Activated CD4-positive, alpha-beta memory T cell treated with anti-CD3 and anti-CD28 coated beads, Interleukin-2, amount 10 ng/mL, durations not matched to agents 7 days and 5 days (primary cell): Measurements from ENCODE around the gene MRAS. TPM values are rescaled to one million over a fixed set of nuclear protein-coding genes. Genes with fewer than 3 reads are reported as not detected.

ENCODE experiments used
- CTCF ChIA-PET: fragments of 350-600 bp; sonication (Branson Sonifier 250); formaldehyde crosslinking; loops from one replicate; lab custom pipeline; 2021; ENCODE audit warnings: antibody characterized with exemption, inconsistent platforms; lab: Charles Lee
- POLR2A ChIA-PET: fragments of 350-600 bp; sonication (Branson Sonifier 250); formaldehyde crosslinking; loops from one replicate; lab custom pipeline; 2021; ENCODE audit warnings: antibody characterized with exemption; lab: Charles Lee
- DNase-seq: peaks from one replicate; pipeline ENCODE4 v3.0.0-alpha.2; 2020
- H3K27ac Mint-ChIP-seq: one replicate; pipeline ENCODE4 v1.8.0; 2021; ENCODE audit warnings: mild to moderate bottlenecking, mixed read lengths
- H3K27me3 Mint-ChIP-seq: one replicate; pipeline ENCODE4 v1.8.0; 2021; ENCODE audit warnings: mixed read lengths
- H3K36me3 Mint-ChIP-seq: one replicate; pipeline ENCODE4 v1.8.0; 2021; ENCODE audit warnings: low read depth, mixed read lengths
- H3K4me1 Mint-ChIP-seq: one replicate; pipeline ENCODE4 v1.8.0; 2021; ENCODE audit warnings: mixed read lengths
- H3K4me3 Mint-ChIP-seq: one replicate; pipeline ENCODE4 v1.8.0; 2021; ENCODE audit warnings: mild to moderate bottlenecking, mixed read lengths
- H3K9me3 Mint-ChIP-seq: one replicate; pipeline ENCODE4 v1.8.0; 2021; ENCODE audit warnings: mixed read lengths
- total RNA-seq, 2 experiments: library from RNA; stranded (reverse); gene quantifications; one replicate each; pipeline ENCODE4 v1.2.3, GENCODE V29; 2021

The MRAS gene
- total RNA-seq, 2 experiments from 2014 or later: not detected

- DNase-seq: no peak
- Mint-ChIP-seq H3K36me3 (no peaks in the 10 kb centered on the region), H3K9me3 (no peaks in the 10 kb centered on the region), H3K27ac (no peak overlapping the region), H3K4me3 (no peak overlapping the region), H3K27me3 (peaks cover 4% of the 10 kb centered on the region), H3K4me1 (no peaks in the 10 kb centered on the region)
- POLR2A ChIA-PET: no interaction called here
- CTCF ChIA-PET: interaction anchor here (0.6 kb wide), 1 partner anchor 551 kb away, joined by 3 read pairs; no protein-coding TSS in a partner anchor
Observed at GRCh38 chr3:138394156-138394555, 45.8 kb downstream of the MRAS start.

- no peak for DNase-seq
- H3K4me3 Mint-ChIP-seq: no peak overlapping the region
- no peaks in the 10 kb centered on the region for H3K9me3 Mint-ChIP-seq
- ChIA-PET CTCF (no interaction called here), POLR2A (no interaction called here)
- H3K27ac Mint-ChIP-seq: no peak overlapping the region
- H3K27me3 Mint-ChIP-seq: peaks cover 4% of the 10 kb centered on the region
- no peaks in the 10 kb centered on the region for H3K36me3 Mint-ChIP-seq
- no peaks in the 10 kb centered on the region for H3K4me1 Mint-ChIP-seq
Observed at GRCh38 chr3:138394686-138395085, 46.3 kb downstream of the MRAS start.

DNA sequence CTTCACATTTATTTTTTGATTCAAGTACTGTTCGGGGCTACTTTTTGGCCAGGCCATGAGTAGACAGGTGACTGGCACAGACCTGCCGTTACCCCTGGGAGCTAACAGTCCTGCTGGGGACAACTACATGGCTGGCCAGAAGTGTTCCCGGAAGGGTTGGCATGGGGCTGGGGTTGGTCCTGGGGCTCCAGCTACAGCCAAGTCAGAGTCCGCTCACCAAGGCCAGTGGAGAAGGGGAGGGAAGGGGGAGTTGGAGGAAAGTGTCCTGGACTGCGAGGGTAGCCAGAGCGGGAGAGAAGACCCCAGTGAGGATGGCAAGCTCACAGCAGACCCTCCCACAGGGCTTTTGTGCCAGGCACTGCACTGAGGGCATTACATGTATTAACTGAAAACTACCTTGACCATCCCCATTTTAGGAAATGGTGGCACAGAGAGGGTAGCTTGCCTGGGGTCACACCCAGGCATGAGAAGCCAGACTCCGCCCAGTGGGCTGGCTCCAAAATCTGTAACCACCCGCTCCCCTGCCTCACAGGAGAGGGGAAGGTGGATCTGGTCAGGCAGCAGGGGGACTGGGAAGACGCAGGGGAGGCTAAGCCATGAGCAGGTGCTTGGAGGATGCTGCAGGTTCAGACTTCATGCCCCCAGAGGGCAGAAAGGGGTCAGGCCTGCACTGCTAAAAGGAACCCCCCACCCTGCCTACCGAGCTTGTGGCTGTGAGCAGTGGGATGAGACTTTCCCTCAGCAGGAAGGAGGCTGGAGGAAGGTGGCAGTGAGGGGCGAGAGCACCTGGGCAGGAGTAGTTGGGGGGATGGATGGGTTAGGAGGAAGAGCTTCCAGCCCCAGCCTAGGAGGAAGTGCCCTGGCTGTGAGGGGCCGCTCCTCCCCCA is 47.7 kb downstream of the MRAS start:
- no peak for DNase-seq
- Mint-ChIP-seq H3K27me3 (peaks cover 4% of the 10 kb centered on the region), H3K27ac (no peak overlapping the region), H3K36me3 (no peaks in the 10 kb centered on the region), H3K4me1 (no peaks in the 10 kb centered on the region), H3K4me3 (no peak overlapping the region), H3K9me3 (no peaks in the 10 kb centered on the region)
- CTCF ChIA-PET: interaction anchor here (2.7 kb wide), 1 partner anchor 21 kb away, joined by 7 read pairs; no protein-coding TSS in a partner anchor
- POLR2A ChIA-PET: no interaction called here

DNA sequence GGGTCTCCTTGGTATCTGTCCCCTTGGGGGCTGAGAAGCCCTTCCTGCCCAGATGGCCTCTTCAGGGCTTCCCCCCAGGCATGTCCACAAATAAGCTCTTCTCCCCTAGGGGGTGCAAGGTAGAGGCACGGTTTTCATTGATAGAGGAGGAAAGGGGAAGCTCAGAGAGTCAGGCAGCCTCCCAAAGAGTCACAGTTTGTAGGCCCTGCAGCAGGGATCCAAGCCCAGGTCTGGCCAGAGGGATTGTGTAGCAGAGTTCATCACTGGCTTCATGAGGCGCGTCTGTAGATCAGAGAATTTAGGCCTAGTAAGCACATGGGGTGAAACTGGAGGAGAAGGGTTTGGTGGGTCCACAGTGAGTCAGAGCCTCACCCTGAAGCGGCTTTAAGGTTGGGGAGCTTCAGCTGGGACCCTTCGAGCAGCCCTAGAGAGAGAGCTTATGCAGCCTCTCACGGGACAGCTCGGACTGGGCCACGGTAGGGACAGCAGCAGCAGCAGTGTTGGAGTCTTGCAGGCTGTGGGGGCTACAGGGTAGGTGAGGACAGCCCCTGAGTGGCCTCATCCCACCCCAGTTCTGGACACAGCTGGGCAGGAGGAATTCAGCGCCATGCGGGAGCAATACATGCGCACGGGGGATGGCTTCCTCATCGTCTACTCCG is 48.5 kb downstream of the MRAS start:
- no peak overlapping the region for H3K27ac Mint-ChIP-seq
- ChIA-PET CTCF (interaction anchor here (0.5 to 2.7 kb wide), 2 partner anchors 21 to 134 kb away, joined by 3 to 7 read pairs; no protein-coding TSS in a partner anchor), POLR2A (no interaction called here)

GRCh38 chr3:138397983-138398382 is 49.6 kb downstream of the MRAS start:
- Mint-ChIP-seq H3K4me3 (no peak overlapping the region), H3K9me3 (no peaks in the 10 kb centered on the region), H3K36me3 (no peaks in the 10 kb centered on the region), H3K4me1 (no peaks in the 10 kb centered on the region), H3K27me3 (peaks cover 3% of the 10 kb centered on the region), H3K27ac (no peak overlapping the region)
- ChIA-PET CTCF (interaction anchor here (0.7 to 2.7 kb wide), 2 partner anchors 19 to 21 kb away, joined by 3 to 7 read pairs; no protein-coding TSS in a partner anchor), POLR2A (no interaction called here)
- no peak for DNase-seq

More for the DNA sequence above, 48.5 kb downstream of the MRAS start:
- no peak overlapping the region for H3K4me3 Mint-ChIP-seq
- H3K9me3 Mint-ChIP-seq: no peaks in the 10 kb centered on the region
- no peak for DNase-seq
- H3K4me1 Mint-ChIP-seq: no peaks in the 10 kb centered on the region
- H3K36me3 Mint-ChIP-seq: no peaks in the 10 kb centered on the region
- peaks cover 4% of the 10 kb centered on the region for H3K27me3 Mint-ChIP-seq

DNA sequence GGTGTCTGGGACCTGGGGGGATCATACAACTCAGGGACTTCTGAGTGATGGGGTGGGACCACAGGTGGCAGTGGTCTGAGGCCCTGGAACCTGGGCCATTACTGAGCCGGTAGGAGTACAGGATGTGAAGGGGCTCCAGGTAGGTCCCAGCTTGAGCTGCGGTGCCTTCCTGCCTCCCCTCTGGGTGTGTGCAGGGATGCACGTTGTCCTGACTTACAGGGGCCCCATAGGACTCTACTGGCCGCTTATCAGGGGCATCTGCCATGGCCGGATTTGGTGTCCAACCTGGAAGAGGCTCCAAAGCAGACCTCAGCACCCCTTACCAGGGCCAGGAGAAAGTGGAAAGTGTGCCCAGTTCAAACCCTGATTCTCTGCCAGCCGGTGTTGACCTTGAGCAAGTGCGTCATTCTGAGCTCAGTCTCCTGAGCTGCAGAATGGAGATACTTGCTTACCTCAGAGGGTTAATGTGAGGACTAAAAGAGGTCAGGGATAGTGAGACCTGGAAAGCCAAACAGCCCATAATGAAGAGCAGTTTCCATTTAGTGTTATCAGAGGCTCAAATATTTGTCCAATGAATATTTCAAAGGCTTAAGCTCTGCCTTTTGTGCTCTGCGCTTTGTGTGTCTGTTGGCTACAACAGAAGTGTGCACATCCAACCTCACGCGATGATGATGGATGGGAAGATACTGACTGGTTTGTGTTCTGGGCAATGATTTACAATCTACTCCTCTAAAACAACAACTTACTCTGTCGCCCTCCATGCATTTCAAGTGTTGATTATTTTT is 50.6 kb downstream of the MRAS start:
- DNase-seq: no peak
- no peaks in the 10 kb centered on the region for H3K36me3 Mint-ChIP-seq
- H3K27me3 Mint-ChIP-seq: peaks cover 4% of the 10 kb centered on the region
- CTCF ChIA-PET: interaction anchor here (0.9 kb wide), 1 partner anchor 19 kb away, joined by 3 read pairs; no protein-coding TSS in a partner anchor
- no peaks in the 10 kb centered on the region for H3K4me1 Mint-ChIP-seq
- POLR2A ChIA-PET: interaction anchor here (0.5 kb wide), 1 partner anchor 1529 kb away, joined by 3 read pairs; no protein-coding TSS in a partner anchor
- H3K27ac Mint-ChIP-seq: no peak overlapping the region
- no peak overlapping the region for H3K4me3 Mint-ChIP-seq
- no peaks in the 10 kb centered on the region for H3K9me3 Mint-ChIP-seq

GRCh38 chr3:138399766-138400165 is 51.4 kb downstream of the MRAS start:
- CTCF ChIA-PET: interaction anchor here (0.9 kb wide), 1 partner anchor 79 kb away, joined by 3 read pairs; no protein-coding TSS in a partner anchor

DNA sequence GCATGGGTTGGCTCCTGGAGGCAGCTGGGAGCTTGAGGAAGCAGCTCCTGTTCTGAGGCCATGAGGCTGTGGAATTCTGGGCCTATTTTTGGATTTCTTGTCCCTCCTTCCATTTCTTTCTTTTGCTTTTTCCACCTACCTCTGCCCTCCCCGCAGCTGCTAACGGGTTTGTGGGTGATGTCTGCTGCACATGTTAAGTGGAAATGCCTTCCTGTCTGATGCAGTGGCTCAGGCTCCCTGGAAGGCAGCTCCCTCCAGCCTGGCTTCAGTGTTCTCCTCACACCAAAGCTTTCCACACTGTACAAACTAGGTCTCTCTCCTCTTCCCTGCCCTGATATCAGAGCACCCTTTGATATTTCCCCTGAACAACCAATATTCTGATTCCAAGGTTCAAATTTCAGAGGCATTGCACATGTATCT is 52.3 kb downstream of the MRAS start:
- H3K27me3 Mint-ChIP-seq: peaks cover 10% of the 10 kb centered on the region
- H3K9me3 Mint-ChIP-seq: no peaks in the 10 kb centered on the region
- H3K4me3 Mint-ChIP-seq: no peak overlapping the region
- H3K36me3 Mint-ChIP-seq: no peaks in the 10 kb centered on the region
- H3K27ac Mint-ChIP-seq: no peak overlapping the region
- DNase-seq: no peak
- no peaks in the 10 kb centered on the region for H3K4me1 Mint-ChIP-seq
- CTCF ChIA-PET: interaction anchor here (0.9 to 1.2 kb wide), 2 partner anchors 13 to 78 kb away, joined by 3 read pairs; no protein-coding TSS in a partner anchor
- POLR2A ChIA-PET: no interaction called here

More at GRCh38 chr3:138399766-138400165, 51.4 kb downstream of the MRAS start:
- Mint-ChIP-seq H3K4me1 (no peaks in the 10 kb centered on the region), H3K27me3 (peaks cover 8% of the 10 kb centered on the region), H3K36me3 (no peaks in the 10 kb centered on the region), H3K9me3 (no peaks in the 10 kb centered on the region), H3K27ac (no peak overlapping the region), H3K4me3 (no peak overlapping the region)
- DNase-seq: no peak
- POLR2A ChIA-PET: interaction anchor here (0.5 kb wide), 1 partner anchor 1529 kb away, joined by 3 read pairs; no protein-coding TSS in a partner anchor

DNA sequence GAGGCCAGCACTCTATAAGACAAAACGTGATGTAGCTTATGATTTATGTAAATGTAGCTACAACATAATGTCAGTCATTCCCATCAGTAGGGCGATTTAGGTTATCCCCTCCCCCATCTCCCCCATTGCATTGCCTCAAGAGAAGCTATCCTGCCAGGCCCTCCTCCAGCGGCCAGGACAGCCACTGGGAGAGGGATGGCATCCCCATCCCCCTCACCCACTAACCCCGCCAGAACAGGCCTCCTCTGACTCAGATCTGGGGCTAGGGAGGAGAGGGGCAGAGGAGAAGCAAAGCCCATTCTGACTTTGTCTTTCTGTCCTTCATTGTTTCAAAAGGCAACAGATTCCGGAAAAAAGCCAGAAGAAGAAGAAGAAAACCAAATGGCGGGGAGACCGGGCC is 53.5 kb downstream of the MRAS start:
- CTCF ChIA-PET: interaction anchor here (1.0 to 1.4 kb wide), 3 partner anchors 12 to 16 kb away, joined by 3 read pairs; no protein-coding TSS in a partner anchor
- no peak overlapping the region for H3K27ac Mint-ChIP-seq
- no peak overlapping the region for H3K4me3 Mint-ChIP-seq
- no peaks in the 10 kb centered on the region for H3K4me1 Mint-ChIP-seq
- H3K9me3 Mint-ChIP-seq: no peaks in the 10 kb centered on the region
- no peaks in the 10 kb centered on the region for H3K36me3 Mint-ChIP-seq
- peaks cover 13% of the 10 kb centered on the region for H3K27me3 Mint-ChIP-seq
- no peak for DNase-seq
- POLR2A ChIA-PET: no interaction called here

GRCh38 chr3:138404121-138404520 is 55.7 kb downstream of the MRAS start:
- H3K4me3 Mint-ChIP-seq: no peak overlapping the region
- CTCF ChIA-PET: interaction anchor here (1.2 kb wide), 1 partner anchor 14 kb away, joined by 4 read pairs; no protein-coding TSS in a partner anchor

GRCh38 chr3:138405001-138405400 is 56.6 kb downstream of the MRAS start:
- H3K27me3 Mint-ChIP-seq: peaks cover 22% of the 10 kb centered on the region
- H3K4me1 Mint-ChIP-seq: no peaks in the 10 kb centered on the region
- no peak overlapping the region for H3K4me3 Mint-ChIP-seq
- no peak for DNase-seq
- no peaks in the 10 kb centered on the region for H3K36me3 Mint-ChIP-seq
- POLR2A ChIA-PET: no interaction called here
- H3K9me3 Mint-ChIP-seq: no peaks in the 10 kb centered on the region
- CTCF ChIA-PET: interaction anchor here (0.6 kb wide), 1 partner anchor 1533 kb away, joined by 3 read pairs; no protein-coding TSS in a partner anchor
- H3K27ac Mint-ChIP-seq: no peak overlapping the region

More at GRCh38 chr3:138404121-138404520, 55.7 kb downstream of the MRAS start:
- POLR2A ChIA-PET: no interaction called here
- Mint-ChIP-seq H3K9me3 (no peaks in the 10 kb centered on the region), H3K4me1 (no peaks in the 10 kb centered on the region), H3K27ac (no peak overlapping the region), H3K36me3 (no peaks in the 10 kb centered on the region), H3K27me3 (peaks cover 22% of the 10 kb centered on the region)
- no peak for DNase-seq

DNA sequence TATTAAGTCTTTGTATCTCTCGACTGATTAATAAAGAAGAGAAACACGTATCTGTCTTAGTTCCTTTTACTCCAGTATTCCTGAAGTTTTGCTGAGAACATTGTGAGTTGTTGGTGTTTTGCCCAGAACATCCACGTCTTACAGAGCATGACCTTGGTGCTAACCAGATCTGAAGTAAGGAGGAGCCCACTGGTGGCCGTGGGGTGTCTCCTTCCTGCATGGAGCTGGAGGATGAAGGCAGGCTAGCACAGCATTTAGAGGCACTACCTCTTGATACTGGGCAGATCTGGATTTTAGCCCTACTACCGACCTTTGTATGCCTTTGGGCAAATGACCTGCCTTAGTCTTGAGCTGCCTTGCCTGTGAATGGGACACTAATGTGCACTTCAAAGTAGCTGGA is 57.1 kb downstream of the MRAS start:
- H3K4me3 Mint-ChIP-seq: no peak overlapping the region
- no peaks in the 10 kb centered on the region for H3K36me3 Mint-ChIP-seq
- peaks cover 22% of the 10 kb centered on the region for H3K27me3 Mint-ChIP-seq
- no peaks in the 10 kb centered on the region for H3K9me3 Mint-ChIP-seq
- H3K27ac Mint-ChIP-seq: no peak overlapping the region
- ChIA-PET POLR2A (no interaction called here), CTCF (no interaction called here)
- H3K4me1 Mint-ChIP-seq: no peaks in the 10 kb centered on the region
- no peak for DNase-seq
